WI38 (cell line): ENCODE results near the gene FGFR3.

ENCODE experiments used
- H3K4me3 ChIP-seq: 2 replicates; pipeline ENCODE4 v1.5.1; 2011; ENCODE audit warnings: low read depth, mild to moderate bottlenecking, control low read depth, low read length
- CTCF ChIP-seq: IDR thresholded peaks from 2 replicates; pipeline ENCODE4 v1.5.1; 2012; ENCODE audit warnings: low read depth, mild to moderate bottlenecking, control low read depth, low read length

FGFR3 gene

DNA sequence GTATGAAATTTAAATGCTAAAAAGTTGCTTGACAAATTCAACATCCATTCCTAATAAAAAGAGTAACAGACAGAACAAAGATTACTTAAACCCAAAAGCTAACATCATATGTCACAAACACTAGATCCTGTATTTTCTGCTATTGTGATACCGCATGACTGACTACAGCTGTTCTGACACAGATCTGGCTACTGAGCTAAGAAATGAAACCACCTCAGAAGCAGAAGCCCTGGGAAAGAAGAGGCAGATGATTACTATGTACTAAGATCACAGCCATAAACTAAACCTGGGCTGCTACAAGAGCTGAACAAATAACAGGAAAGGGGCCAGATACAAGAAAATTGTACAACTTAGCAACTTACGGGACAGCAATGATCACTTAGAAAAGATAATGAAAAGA lies 53.5 kb downstream of the FGFR3 start:
- TF ChIP-seq CTCF: no peak
- H3K4me3 ChIP-seq: no peak overlapping the region

GRCh38 chr4:1850276-1850675 lies 57.2 kb downstream of the FGFR3 start:
- no peak for TF ChIP-seq CTCF
- no peak overlapping the region for H3K4me3 ChIP-seq

GRCh38 chr4:1851160-1851559 lies 58.1 kb downstream of the FGFR3 start:
- H3K4me3 ChIP-seq: no peak overlapping the region
- TF ChIP-seq CTCF: no peak

DNA sequence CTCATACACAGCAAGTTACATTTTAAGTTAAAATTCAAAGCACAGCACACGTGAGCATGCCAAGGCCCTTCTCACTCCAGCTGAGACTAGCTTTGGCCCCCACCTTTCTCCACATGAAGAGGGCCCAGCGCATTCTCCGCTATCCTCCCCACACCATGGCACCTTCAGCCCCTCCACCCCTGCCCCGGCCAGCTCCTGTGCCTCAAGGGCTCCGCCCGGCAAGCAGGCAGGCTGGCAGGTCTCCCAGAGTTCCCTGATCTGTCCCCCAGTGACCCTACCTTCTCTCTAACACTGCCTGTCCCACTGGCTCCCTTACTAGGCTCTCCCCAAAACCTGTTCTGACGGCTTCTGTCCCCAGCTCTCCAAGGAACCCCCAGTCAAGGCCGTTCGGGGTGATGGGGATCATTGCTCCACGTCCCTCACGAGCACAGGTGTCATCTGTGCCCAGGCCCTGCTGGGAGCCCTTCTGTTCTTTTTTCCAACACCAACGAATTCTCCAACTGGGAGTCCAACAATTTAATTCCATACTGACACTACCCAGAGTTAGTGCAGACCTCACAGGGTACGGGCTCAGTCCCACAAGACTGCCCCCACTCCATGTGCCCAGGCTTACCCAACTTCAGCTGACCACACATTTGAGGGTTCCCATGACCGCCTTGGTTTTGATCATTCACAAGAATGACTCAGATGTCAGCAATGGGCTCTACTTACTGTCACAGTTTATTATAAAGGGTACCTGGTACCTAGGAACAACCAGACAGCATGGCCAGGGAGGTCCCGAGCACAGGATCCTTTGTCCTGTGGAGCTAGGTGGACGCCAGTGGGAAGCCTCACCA lies 58.7 kb downstream of the FGFR3 start:
- H3K4me3 ChIP-seq: no peak overlapping the region
- no peak for TF ChIP-seq CTCF

DNA sequence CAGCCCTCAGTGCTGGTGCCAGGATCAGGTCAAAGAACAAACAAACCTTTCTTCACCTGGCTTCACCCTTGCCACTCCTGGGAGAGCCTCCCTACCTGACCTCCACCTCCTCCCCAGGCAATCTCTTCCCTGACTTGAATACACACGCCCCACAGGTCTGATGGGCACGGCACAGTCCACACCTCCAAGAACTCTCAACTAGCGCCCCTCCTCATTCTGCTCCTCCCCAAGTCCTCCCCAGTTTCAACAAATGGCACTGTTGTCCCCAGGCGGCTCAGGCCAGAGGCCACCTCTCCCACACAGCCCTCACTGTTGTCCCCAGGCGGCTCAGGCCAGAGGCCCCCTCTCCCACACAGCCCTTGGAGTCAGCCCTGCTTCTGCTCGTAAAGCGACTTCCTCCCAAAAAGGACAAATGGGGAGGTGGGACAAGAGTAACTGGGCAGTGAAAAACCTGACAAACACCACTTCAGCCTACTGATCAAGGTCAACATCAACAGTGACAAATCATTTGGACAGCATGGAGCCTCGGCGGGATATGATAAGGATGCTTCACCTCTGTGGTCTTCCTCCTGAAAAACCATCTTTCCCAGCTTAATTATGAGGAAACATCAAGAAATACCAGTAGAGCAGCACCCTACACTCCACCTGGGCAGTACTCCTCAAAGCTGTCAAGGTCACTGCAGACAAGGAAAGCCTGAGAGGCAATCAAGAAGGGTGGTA lies 60.0 kb downstream of the FGFR3 start:
- H3K4me3 ChIP-seq: no peak overlapping the region
- TF ChIP-seq CTCF: no peak

DNA sequence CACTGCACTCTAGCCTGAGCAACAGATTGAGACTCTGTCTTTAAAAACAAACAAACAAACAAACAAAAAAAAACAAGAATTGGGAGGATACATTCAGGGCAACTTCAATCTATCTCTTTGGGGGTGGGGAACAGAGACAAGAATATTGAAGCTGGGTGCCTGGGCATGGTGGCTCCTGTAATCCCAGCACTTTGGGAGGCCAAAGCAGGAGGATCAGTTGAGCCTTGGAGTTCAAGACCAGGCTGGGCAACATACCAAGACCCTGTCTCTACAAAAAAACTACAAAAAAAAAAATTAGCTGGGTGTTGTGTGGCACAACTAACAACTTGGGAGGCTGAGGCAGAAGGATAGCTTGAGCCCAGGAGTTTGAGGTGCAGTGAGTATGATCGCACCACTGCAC lies 61.7 kb downstream of the FGFR3 start:
- TF ChIP-seq CTCF: no peak
- H3K4me3 ChIP-seq: peak overlapping the region; percentile 84

DNA sequence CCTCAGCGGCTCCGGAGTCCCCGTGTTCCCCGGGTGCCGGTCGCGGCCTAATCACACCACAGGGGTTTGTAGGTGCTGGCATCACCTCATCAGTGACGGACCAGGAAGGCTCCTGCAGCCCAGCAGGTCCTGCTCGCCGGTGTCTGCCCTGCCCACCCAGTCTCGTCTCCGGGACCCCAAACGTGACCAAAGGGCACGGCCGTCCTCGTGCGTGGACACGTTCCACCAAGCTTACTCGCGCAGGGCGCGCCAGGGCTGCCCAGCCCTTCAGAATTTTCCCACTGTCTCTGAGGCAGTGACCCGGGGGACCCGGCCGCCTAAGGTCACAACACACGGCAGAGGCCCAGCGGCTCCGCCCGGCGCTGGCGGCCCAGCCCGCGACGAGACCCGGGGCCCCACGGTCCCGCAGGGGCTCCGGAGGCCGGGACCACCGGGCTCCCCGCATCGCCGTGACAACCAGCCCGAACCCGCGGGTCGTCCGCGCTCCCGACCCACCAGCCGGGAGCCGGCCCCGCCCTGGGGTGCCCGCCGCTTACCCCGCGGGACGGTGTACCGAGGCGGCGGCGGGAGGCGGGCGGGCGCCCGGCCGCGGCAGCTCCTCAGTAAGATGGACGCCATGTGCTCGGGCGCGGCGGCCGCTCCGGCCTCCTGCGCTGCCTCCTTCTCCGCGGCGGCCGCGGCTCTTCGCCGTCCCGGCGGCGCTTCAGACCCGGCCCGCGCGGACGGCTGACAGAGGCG lies 62.4 kb downstream of the FGFR3 start:
- peak overlapping the region; percentile 84 for H3K4me3 ChIP-seq
- no peak for TF ChIP-seq CTCF
